GM10266 (cell line): ENCODE results near the gene TPD52L1.

Experiments
- DNase-seq: peaks from one replicate; pipeline ENCODE4 v3.0.0; 2012; ENCODE audit errors: extremely low spot score
- CTCF ChIP-seq: IDR thresholded peaks from 2 replicates; pipeline ENCODE4 v1.5.1; 2012; ENCODE audit warnings: mild to moderate bottlenecking, low read depth; ENCODE audit not compliant: control insufficient read depth, insufficient read depth; ENCODE audit errors: missing control alignments

Gene TPD52L1

GRCh38 chr6:125166711-125167110 lies 13.1 kb downstream of the TPD52L1 start:
- no peak for DNase-seq
- no peak for TF ChIP-seq CTCF

DNA sequence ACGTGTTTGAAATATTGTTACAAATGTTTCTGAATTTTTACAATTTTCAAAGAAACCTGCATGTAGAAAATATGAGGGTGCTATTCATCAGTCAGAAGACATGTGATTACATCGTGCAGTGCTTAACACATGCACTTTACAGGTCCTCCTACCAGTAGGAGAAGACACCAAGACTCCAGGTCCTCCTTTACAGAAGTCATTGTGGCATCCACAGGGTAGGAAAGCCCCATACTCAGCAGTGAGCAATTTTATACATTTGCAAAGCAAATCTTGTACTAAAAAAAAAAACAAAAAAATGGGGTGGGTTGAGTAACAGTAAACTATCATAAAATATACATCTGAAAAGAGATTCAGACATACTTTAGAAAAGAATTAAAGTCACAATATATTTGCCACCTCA lies 14.0 kb downstream of the TPD52L1 start:
- no peak for TF ChIP-seq CTCF
- DNase-seq, result no peak

GRCh38 chr6:125169058-125169457 lies 15.5 kb downstream of the TPD52L1 start:
- no peak for TF ChIP-seq CTCF
- DNase-seq, result no peak

DNA sequence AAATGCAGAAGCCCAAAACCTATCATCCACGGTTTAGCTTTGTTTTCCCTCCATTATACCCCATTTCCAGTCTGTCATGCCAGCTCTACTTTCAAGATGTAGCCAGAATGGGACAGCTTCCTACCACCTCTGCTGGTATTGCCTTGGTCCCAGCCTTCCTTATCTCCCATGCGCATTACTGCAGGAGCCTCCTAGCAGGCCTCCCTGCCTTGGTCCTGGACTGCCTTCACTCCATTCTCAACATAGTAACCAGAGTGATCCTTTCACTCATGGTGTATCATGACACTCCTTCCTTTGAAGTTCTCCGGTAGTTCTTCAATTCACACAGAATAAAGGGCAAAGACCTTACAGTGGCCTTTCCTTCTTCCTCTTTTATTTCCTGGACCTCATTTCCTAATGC lies 15.9 kb downstream of the TPD52L1 start:
- no peak for TF ChIP-seq CTCF
- no peak for DNase-seq

DNA sequence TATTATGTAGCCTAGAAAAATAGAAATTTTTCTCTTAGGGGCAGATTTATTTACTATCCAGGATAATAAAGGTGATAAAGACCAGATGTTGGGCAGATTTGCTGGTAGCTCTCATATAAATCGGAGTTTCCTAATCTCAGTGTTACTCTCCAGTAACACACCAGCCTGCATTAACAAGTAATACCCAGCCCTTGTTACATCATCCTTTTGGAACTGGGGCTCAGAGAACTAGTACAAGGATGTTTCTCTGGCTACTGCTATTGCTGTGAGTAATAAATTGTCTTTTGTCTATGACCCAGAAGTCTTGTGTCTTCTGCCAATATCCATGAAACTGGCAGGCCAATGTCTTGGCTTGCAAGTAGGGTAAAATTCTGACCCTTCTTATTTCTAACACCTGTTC lies 16.8 kb downstream of the TPD52L1 start:
- TF ChIP-seq CTCF, result no peak
- no peak for DNase-seq

GRCh38 chr6:125173341-125174095 lies 19.9 kb downstream of the TPD52L1 start:
- no peak for DNase-seq
- TF ChIP-seq CTCF, result no peak

GRCh38 chr6:125174626-125175025 lies 21.1 kb downstream of the TPD52L1 start:
- TF ChIP-seq CTCF, result no peak
- DNase-seq, result no peak
